Astrocyte (in vitro differentiated cells and primary cell): ENCODE data around the gene ADORA1.

ENCODE experiments used
- CTCF ChIP-seq: IDR thresholded peaks from 2 replicates; pipeline ENCODE4 v1.5.1; 2011; ENCODE audit warnings: low read depth, mild to moderate bottlenecking, inconsistent platforms, low read length, moderate library complexity; ENCODE audit not compliant: insufficient read depth
- EZH2 ChIP-seq: IDR thresholded peaks from 2 replicates; pipeline ENCODE4 v1.6.1; 2012; ENCODE audit warnings: mild to moderate bottlenecking, low read length, inconsistent platforms; ENCODE audit not compliant: insufficient read depth

- TF ChIP-seq EZH2 (no peak), CTCF (no peak)
These were observed 847 bp downstream of the ADORA1 start for GRCh38 chr1:203128431-203128715.
